ENCODE data around the gene HOMER2. TPM values are rescaled to one million over a fixed set of nuclear protein-coding genes. Genes with fewer than 3 reads are reported as not detected.

Gene HOMER2
- total RNA-seq, 2 experiments from 2014 or later, result 5.6 TPM

DNA sequence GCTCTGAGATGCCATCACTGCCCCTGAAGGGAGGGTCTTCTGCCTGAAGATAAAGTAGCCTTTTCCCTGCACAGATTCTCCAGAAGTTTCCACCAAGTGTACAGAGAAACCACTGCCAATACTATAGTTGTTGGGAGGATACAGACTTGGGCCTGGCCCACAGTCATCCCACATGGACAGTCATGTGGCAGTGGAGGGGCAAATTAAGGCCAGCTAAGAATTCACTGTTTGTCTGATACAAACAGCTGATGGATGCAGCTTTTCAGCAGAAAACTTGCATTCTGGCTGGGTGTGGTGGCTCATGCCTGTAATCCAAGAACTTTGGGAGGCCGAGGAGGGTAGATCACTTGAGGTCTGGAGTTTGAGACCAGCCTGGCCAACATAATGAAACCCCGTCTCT lies 22.1 kb downstream of the HOMER2 start:
- H3K4me2 ChIP-seq (ENCODE audit: low read length), result no peak overlapping the region
- intact Hi-C loops (cut with micrococcal nuclease; ENCODE audit: unreplicated experiment), result no loop called here
- no peak overlapping the region for H3K4me3 ChIP-seq (ENCODE audit: low read depth, low read length, poor library complexity, severe bottlenecking)
- no peaks in the 10 kb centered on the region for H3K9me2 ChIP-seq (ENCODE audit: insufficient read depth, low read length)
- no peaks in the 10 kb centered on the region for H3K79me2 ChIP-seq (ENCODE audit: insufficient read depth, low read depth, low read length)
- no peaks in the 10 kb centered on the region for H3K36me3 ChIP-seq (ENCODE audit: insufficient read depth, low read length)
- BruUV-seq (replicated peaks), result no TSS peak
- CTCF ChIA-PET (ENCODE audit: unreplicated experiment), result no interaction called here
- POLR2A ChIA-PET, result no interaction called here
- no peaks in the 10 kb centered on the region for H4K20me1 ChIP-seq (ENCODE audit: insufficient read depth, low read length)
- H2AFZ ChIP-seq (ENCODE audit: low read length), result no peak overlapping the region
- no peak for DNase-seq (ENCODE audit: low spot score)
- H3K9me3 ChIP-seq (ENCODE audit: low read length), result no peaks in the 10 kb centered on the region
- H3K4me1 ChIP-seq (ENCODE audit: insufficient read depth, low read length, poor library complexity, severe bottlenecking), result no peaks in the 10 kb centered on the region
- TF ChIP-seq EZH2phosphoT487 (IDR thresholded peaks at IDR 0.05; ENCODE audit: borderline replicate concordance, low read depth, low read length), result no peak
- TF ChIP-seq, protein P1, sequence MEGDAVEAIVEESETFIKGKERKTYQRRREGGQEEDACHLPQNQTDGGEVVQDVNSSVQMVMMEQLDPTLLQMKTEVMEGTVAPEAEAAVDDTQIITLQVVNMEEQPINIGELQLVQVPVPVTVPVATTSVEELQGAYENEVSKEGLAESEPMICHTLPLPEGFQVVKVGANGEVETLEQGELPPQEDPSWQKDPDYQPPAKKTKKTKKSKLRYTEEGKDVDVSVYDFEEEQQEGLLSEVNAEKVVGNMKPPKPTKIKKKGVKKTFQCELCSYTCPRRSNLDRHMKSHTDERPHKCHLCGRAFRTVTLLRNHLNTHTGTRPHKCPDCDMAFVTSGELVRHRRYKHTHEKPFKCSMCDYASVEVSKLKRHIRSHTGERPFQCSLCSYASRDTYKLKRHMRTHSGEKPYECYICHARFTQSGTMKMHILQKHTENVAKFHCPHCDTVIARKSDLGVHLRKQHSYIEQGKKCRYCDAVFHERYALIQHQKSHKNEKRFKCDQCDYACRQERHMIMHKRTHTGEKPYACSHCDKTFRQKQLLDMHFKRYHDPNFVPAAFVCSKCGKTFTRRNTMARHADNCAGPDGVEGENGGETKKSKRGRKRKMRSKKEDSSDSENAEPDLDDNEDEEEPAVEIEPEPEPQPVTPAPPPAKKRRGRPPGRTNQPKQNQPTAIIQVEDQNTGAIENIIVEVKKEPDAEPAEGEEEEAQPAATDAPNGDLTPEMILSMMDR (conservative IDR thresholded peaks at IDR 0.05; ENCODE audit: low read length), result no peak
- H3K27ac ChIP-seq (ENCODE audit: low read depth, low read length, poor library complexity, severe bottlenecking), result no peak overlapping the region

DNA sequence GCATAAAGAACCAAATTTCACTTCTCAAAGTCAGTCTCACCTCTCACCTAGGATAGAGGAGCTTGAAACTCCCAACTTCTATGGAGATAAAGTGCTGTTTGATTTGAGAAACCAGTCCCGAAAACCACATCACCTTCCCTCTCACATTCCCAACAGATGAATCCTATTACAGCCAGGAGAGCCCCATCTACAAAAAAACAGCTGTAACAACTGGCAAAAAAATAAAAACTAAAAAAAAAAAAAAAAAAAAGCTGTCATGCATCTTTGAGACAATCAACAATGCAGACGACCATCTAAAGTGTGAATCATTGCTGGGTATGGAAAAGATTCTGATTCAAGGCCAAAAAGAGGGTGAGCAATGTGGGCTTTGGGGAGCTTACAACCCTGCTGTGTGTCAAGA lies 23.8 kb downstream of the HOMER2 start:
- H3K9me2 ChIP-seq (ENCODE audit: insufficient read depth, low read length), result no peaks in the 10 kb centered on the region
- H3K36me3 ChIP-seq (ENCODE audit: insufficient read depth, low read length), result no peaks in the 10 kb centered on the region
- no peak overlapping the region for H3K4me2 ChIP-seq (ENCODE audit: low read length)
- POLR2A ChIA-PET, result interaction anchor here (0.7 kb wide), 1 partner anchor 14 kb away, joined by 5 read pairs; no protein-coding TSS in a partner anchor
- H3K79me2 ChIP-seq (ENCODE audit: insufficient read depth, low read depth, low read length), result no peaks in the 10 kb centered on the region
- no peak overlapping the region for H3K4me3 ChIP-seq (ENCODE audit: low read depth, low read length, poor library complexity, severe bottlenecking)
- no peaks in the 10 kb centered on the region for H3K4me1 ChIP-seq (ENCODE audit: insufficient read depth, low read length, poor library complexity, severe bottlenecking)
- H3K27ac ChIP-seq (ENCODE audit: low read depth, low read length, poor library complexity, severe bottlenecking), result no peak overlapping the region
- H2AFZ ChIP-seq (ENCODE audit: low read length), result no peak overlapping the region
- no TSS peak for BruUV-seq (replicated peaks)
- no peaks in the 10 kb centered on the region for H3K9me3 ChIP-seq (ENCODE audit: low read length)
- intact Hi-C loops (cut with micrococcal nuclease; ENCODE audit: unreplicated experiment), result no loop called here
- DNase-seq (ENCODE audit: low spot score), result no peak
- CTCF ChIA-PET (ENCODE audit: unreplicated experiment), result no interaction called here
- H4K20me1 ChIP-seq (ENCODE audit: insufficient read depth, low read length), result no peaks in the 10 kb centered on the region
- TF ChIP-seq, protein P1 (conservative IDR thresholded peaks at IDR 0.05; ENCODE audit: low read length), result no peak
- TF ChIP-seq EZH2phosphoT487 (IDR thresholded peaks at IDR 0.05; ENCODE audit: borderline replicate concordance, low read depth, low read length), result no peak

- H3K9me2 ChIP-seq (ENCODE audit: insufficient read depth, low read length), result no peaks in the 10 kb centered on the region
- no peak overlapping the region for H2AFZ ChIP-seq (ENCODE audit: low read length)
- ChIA-PET POLR2A (no interaction called here), CTCF (ENCODE audit: unreplicated experiment) (no interaction called here)
- TF ChIP-seq, protein P1 (conservative IDR thresholded peaks at IDR 0.05; ENCODE audit: low read length), result no peak
- TF ChIP-seq EZH2phosphoT487 (IDR thresholded peaks at IDR 0.05; ENCODE audit: borderline replicate concordance, low read depth, low read length), result no peak
- H3K36me3 ChIP-seq (ENCODE audit: insufficient read depth, low read length), result no peaks in the 10 kb centered on the region
- H3K79me2 ChIP-seq (ENCODE audit: insufficient read depth, low read depth, low read length), result no peaks in the 10 kb centered on the region
- DNase-seq (ENCODE audit: low spot score), result no peak
- no peak overlapping the region for H3K4me2 ChIP-seq (ENCODE audit: low read length)
- intact Hi-C loops (cut with micrococcal nuclease; ENCODE audit: unreplicated experiment), result no loop called here
- no peak overlapping the region for H3K27ac ChIP-seq (ENCODE audit: low read depth, low read length, poor library complexity, severe bottlenecking)
- H3K4me3 ChIP-seq (ENCODE audit: low read depth, low read length, poor library complexity, severe bottlenecking), result no peak overlapping the region
- H3K4me1 ChIP-seq (ENCODE audit: insufficient read depth, low read length, poor library complexity, severe bottlenecking), result no peaks in the 10 kb centered on the region
- no TSS peak for BruUV-seq (replicated peaks)
- no peaks in the 10 kb centered on the region for H3K9me3 ChIP-seq (ENCODE audit: low read length)
- H4K20me1 ChIP-seq (ENCODE audit: insufficient read depth, low read length), result no peaks in the 10 kb centered on the region
These were observed 28.8 kb downstream of the HOMER2 start for GRCh38 chr15:82923744-82924143.
